HCT116 (cell line): ENCODE measurements around the gene MYO16. TPM values are rescaled to one million over a fixed set of nuclear protein-coding genes. Genes with fewer than 3 reads are reported as not detected.

ENCODE experiments used
- ATAC-seq: fragments of 200-7000 bp; cut with Tn5 transposase; 2 replicates; pipeline ENCODE4 v1.9.1; 2020; ENCODE audit warnings: mild to moderate bottlenecking, moderate library complexity
- BruUV-seq: library from RNA; stranded (reverse); fragments of 400-500 nt; replicated peaks from 2 replicates; lab custom pipeline; 2021; lab: Mats Ljungman, UMichigan
- CTCF ChIA-PET: fragments of 300-600 bp; sonication (Branson Sonifier 250); formaldehyde crosslinking; loops from one replicate; lab custom pipeline; 2021; ENCODE audit warnings: antibody characterized with exemption; lab: Charles Lee
- POLR2A ChIA-PET: fragments of 300-600, 350-600 bp; sonication (Branson Sonifier 250); formaldehyde crosslinking; loops from one replicate; lab custom pipeline; 2021; ENCODE audit warnings: antibody characterized with exemption; lab: Charles Lee
- RAD21 ChIA-PET, 2 experiments: fragments of 300-600 bp; sonication (Branson Sonifier 250); formaldehyde crosslinking; loops; one replicate each; lab custom pipeline; 2023; ENCODE audit warnings: low total read pairs in 2 of 2; ENCODE audit not compliant: uncharacterized antibody in 2 of 2, unreplicated experiment in 2 of 2, low non-redundant PET in 1 of 2; lab: Charles Lee
- DNase-seq: peaks from one replicate; pipeline ENCODE4 v3.0.0-alpha.2; 2010; ENCODE audit warnings: low read depth, low spot score
- H2AFZ ChIP-seq: fragments of 200-600 bp; shearing (Covaris generic), sonication (generic); 2 replicates; pipeline ENCODE4 v1.6.1; 2017; ENCODE audit warnings: low read depth, mixed run types, mixed read lengths, antibody characterized with exemption, low read length; ENCODE audit not compliant: poor library complexity, severe bottlenecking
- H3K27ac ChIP-seq: 2 replicates; pipeline ENCODE4 v1.5.1; 2012; ENCODE audit warnings: low read depth, low read length
- H3K27me3 ChIP-seq: fragments of 200-600 bp; sonication (generic); 2 replicates; pipeline ENCODE4 v1.6.1; 2016; ENCODE audit warnings: mixed run types, low read length, mixed read lengths; ENCODE audit not compliant: insufficient read depth
- H3K36me3 ChIP-seq, 2 experiments: fragments of 200-500 bp in 1 of 2; fragments of 200-600 bp in 1 of 2; sonication (Bioruptor generic) in 1 of 2; sonication (generic) in 1 of 2; 2 replicates each; pipeline versions ENCODE4 v1.5.1 to v1.6.1; 2014 to 2016; ENCODE audit warnings: low read length in 2 of 2, inconsistent platforms in 1 of 2, mixed read lengths in 1 of 2, mixed run types in 1 of 2; ENCODE audit not compliant: insufficient read depth in 2 of 2, control insufficient read depth in 1 of 2
- H3K4me1 ChIP-seq, 2 experiments: fragments of 200-600 bp in 1 of 2; sonication (generic) in 1 of 2; 2 replicates each; pipeline versions ENCODE4 v1.5.1 to v1.6.1; 2012 to 2017; ENCODE audit warnings: low read length in 2 of 2, inconsistent platforms in 1 of 2, mild to moderate bottlenecking in 1 of 2, mixed read lengths in 1 of 2, mixed run types in 1 of 2, moderate library complexity in 1 of 2; ENCODE audit not compliant: insufficient read depth in 2 of 2, control insufficient read depth in 1 of 2
- H3K4me2 ChIP-seq: fragments of 200-600 bp; sonication (generic); 2 replicates; pipeline ENCODE4 v1.6.1; 2017; ENCODE audit warnings: mixed run types, low read length, mixed read lengths
- H3K4me3 ChIP-seq, 2 experiments: fragments of 200-600 bp in 1 of 2; sonication (generic) in 1 of 2; replicated peaks in 1 of 2; 2 replicates each; pipeline ENCODE4 v1.5.1; 2011 to 2016; ENCODE audit warnings: low read length in 2 of 2, control low read depth in 1 of 2, low read depth in 1 of 2, mild to moderate bottlenecking in 1 of 2, mixed read lengths in 1 of 2, mixed run types in 1 of 2
- H3K79me2 ChIP-seq: fragments of 200-600 bp; sonication (generic); 2 replicates; pipeline ENCODE4 v1.6.1; 2017; ENCODE audit warnings: mild to moderate bottlenecking, mixed run types, low read length, moderate library complexity, mixed read lengths; ENCODE audit not compliant: insufficient read depth
- H3K9ac ChIP-seq: fragments of 200-600 bp; sonication (generic); 2 replicates; pipeline ENCODE4 v1.6.1; 2016; ENCODE audit warnings: low read length, mixed read lengths
- H3K9me2 ChIP-seq: fragments of 200-600 bp; sonication (generic), shearing (Covaris generic); 2 replicates; pipeline ENCODE4 v1.6.1; 2017; ENCODE audit warnings: mixed run types, mild to moderate bottlenecking, moderate library complexity; ENCODE audit not compliant: insufficient read depth
- H3K9me3 ChIP-seq, 2 experiments: fragments of 200-500 bp in 1 of 2; fragments of 200-600 bp in 1 of 2; sonication (Bioruptor generic) in 1 of 2; sonication (generic) in 1 of 2; 2 replicates each; pipeline ENCODE4 v1.6.1; 2014 to 2017; ENCODE audit warnings: low read length in 2 of 2, mixed read lengths in 2 of 2, inconsistent platforms in 1 of 2, low read depth in 1 of 2, mild to moderate bottlenecking in 1 of 2, mixed run types in 1 of 2, moderate library complexity in 1 of 2; ENCODE audit not compliant: control insufficient read depth in 1 of 2, insufficient read depth in 1 of 2
- H4K20me1 ChIP-seq: fragments of 200-600 bp; sonication (generic), shearing (Covaris generic); 2 replicates; pipeline ENCODE4 v1.6.1; 2017; ENCODE audit warnings: mixed run types, mild to moderate bottlenecking, moderate library complexity; ENCODE audit not compliant: insufficient read depth
- CBX3 ChIP-seq: IDR thresholded peaks from 2 replicates; pipeline ENCODE4 v1.6.1; 2012; ENCODE audit warnings: low read depth
- CEBPB ChIP-seq: IDR thresholded peaks from 2 replicates; pipeline ENCODE4 v1.6.1; 2012; ENCODE audit warnings: low read depth
- EGR1 ChIP-seq: IDR thresholded peaks from 2 replicates; pipeline ENCODE4 v1.6.1; 2012; ENCODE audit warnings: low read depth
- ELF1 ChIP-seq: IDR thresholded peaks from 2 replicates; pipeline ENCODE4 v1.6.1; 2012; ENCODE audit warnings: low read depth, borderline replicate concordance
- EZH2phosphoT487 ChIP-seq: fragments of 200-600 bp; IDR thresholded peaks from 2 replicates; pipeline ENCODE4 v1.6.1; 2018; ENCODE audit warnings: antibody characterized with exemption, borderline replicate concordance
- FOSL1 ChIP-seq: IDR thresholded peaks from 2 replicates; pipeline ENCODE4 v1.6.1; 2012; ENCODE audit warnings: low read depth
- JUND ChIP-seq: IDR thresholded peaks from 2 replicates; pipeline ENCODE4 v1.6.1; 2012
- MAX ChIP-seq: IDR thresholded peaks from 2 replicates; pipeline ENCODE4 v1.6.1; 2012
- POLR2A ChIP-seq: IDR thresholded peaks from 2 replicates; pipeline ENCODE4 v1.7.0; 2011; ENCODE audit warnings: borderline replicate concordance; ENCODE audit not compliant: insufficient read depth, insufficient read length; ENCODE audit errors: extremely low read depth
- POLR2AphosphoS5 ChIP-seq: IDR thresholded peaks from 2 replicates; pipeline ENCODE4 v1.6.1; 2011; ENCODE audit warnings: mild to moderate bottlenecking, low read depth, low read length, moderate library complexity
- RAD21 ChIP-seq: IDR thresholded peaks from 2 replicates; pipeline ENCODE4 v1.6.1; 2012; ENCODE audit warnings: low read depth, mild to moderate bottlenecking
- SIN3A ChIP-seq: IDR thresholded peaks from 2 replicates; pipeline ENCODE4 v1.6.1; 2012; ENCODE audit warnings: low read depth
- SRF ChIP-seq: IDR thresholded peaks from 2 replicates; pipeline ENCODE4 v1.6.1; 2012; ENCODE audit warnings: low read depth
- TCF7L2 ChIP-seq: IDR thresholded peaks from 2 replicates; pipeline ENCODE4 v1.7.0; 2011; ENCODE audit warnings: borderline replicate concordance, inconsistent platforms; ENCODE audit not compliant: insufficient read depth, insufficient read length; ENCODE audit errors: extremely low read depth
- YY1 ChIP-seq: IDR thresholded peaks from 2 replicates; pipeline ENCODE4 v1.6.1; 2011; ENCODE audit warnings: low read length, low read depth, moderate library complexity, mild to moderate bottlenecking; ENCODE audit not compliant: insufficient replicate concordance; ENCODE audit errors: extremely low read depth
- ZBTB33 ChIP-seq: IDR thresholded peaks from 2 replicates; pipeline ENCODE4 v1.6.1; 2011; ENCODE audit warnings: mild to moderate bottlenecking, low read length, moderate library complexity; ENCODE audit not compliant: insufficient replicate concordance; ENCODE audit errors: extremely low read depth
- ZNF274 ChIP-seq: fragments of 200-500 bp; sonication (Bioruptor generic); IDR thresholded peaks from 2 replicates; pipeline ENCODE4 v1.6.1; 2014; ENCODE audit warnings: mild to moderate bottlenecking, low read depth, low read length, inconsistent platforms
- intact Hi-C: fragments of 100-400 bp; cut with micrococcal nuclease; formaldehyde crosslinking; loops from 2 replicates; pipeline ENCODE4 v1.10.0; 2022
- total RNA-seq: library from RNA; stranded (reverse); gene quantifications from one replicate; pipeline ENCODE4 v1.2.1, GENCODE V29; 2021; ENCODE audit not compliant: unreplicated experiment

Gene MYO16
- total RNA-seq, 1 experiment from 2014 or later: 0.07 TPM

GRCh38 chr13:108711386-108711785 is 82.0 kb downstream of the MYO16 start:
- no peaks in the 10 kb centered on the region for H3K79me2 ChIP-seq
- CTCF ChIA-PET: no interaction called here
- no peaks in the 10 kb centered on the region for H3K4me1 ChIP-seq
- H3K27ac ChIP-seq: no peak overlapping the region
- no peak overlapping the region for H3K4me2 ChIP-seq
- H3K4me3 ChIP-seq: no peak overlapping the region
- H2AFZ ChIP-seq: no peak overlapping the region
- peaks cover 16% of the 10 kb centered on the region; the same call in 1 of the 2 replicates for H3K27me3 ChIP-seq
- TF ChIP-seq POLR2A: no peak
- no peak for TF ChIP-seq CBX3
- no peak for TF ChIP-seq MAX
- TF ChIP-seq EGR1: no peak
- TF ChIP-seq RAD21: no peak
- no peak for TF ChIP-seq ELF1
- TF ChIP-seq JUND: no peak
- TF ChIP-seq ZBTB33: no peak
- no peak for TF ChIP-seq POLR2AphosphoS5
- no peak for TF ChIP-seq SIN3A
- TF ChIP-seq, all 23 proteins: peak for 0
- DNase-seq (no peak), ATAC-seq (no peak)
- no peaks in the 10 kb centered on the region for H3K9me3 ChIP-seq
- ChIA-PET RAD21 (no interaction called here), POLR2A (no interaction called here)
- no peak overlapping the region for H3K9ac ChIP-seq
- intact Hi-C loops: no loop called here
- H3K9me2 ChIP-seq: no peaks in the 10 kb centered on the region
- BruUV-seq: no TSS peak
- no peaks in the 10 kb centered on the region for H3K36me3 ChIP-seq
- H4K20me1 ChIP-seq: no peaks in the 10 kb centered on the region

GRCh38 chr13:108725471-108725870 is 96.1 kb downstream of the MYO16 start:
- H3K9me2 ChIP-seq: no peaks in the 10 kb centered on the region
- DNase-seq: no peak
- no peak overlapping the region for H2AFZ ChIP-seq
- ChIA-PET RAD21 (no interaction called here), CTCF (no interaction called here), POLR2A (no interaction called here)
- no peaks in the 10 kb centered on the region for H3K9me3 ChIP-seq
- H3K79me2 ChIP-seq: no peaks in the 10 kb centered on the region
- no peak for ATAC-seq
- H3K27me3 ChIP-seq: no peaks in the 10 kb centered on the region
- no peak overlapping the region for H3K4me3 ChIP-seq
- intact Hi-C loops: no loop called here
- no peaks in the 10 kb centered on the region for H3K4me1 ChIP-seq
- H4K20me1 ChIP-seq: no peaks in the 10 kb centered on the region
- H3K4me2 ChIP-seq: no peak overlapping the region
- H3K27ac ChIP-seq: no peak overlapping the region
- H3K36me3 ChIP-seq: no peaks in the 10 kb centered on the region
- H3K9ac ChIP-seq: no peak overlapping the region
- no TSS peak for BruUV-seq
- TF ChIP-seq TCF7L2 (no peak), JUND (no peak), MAX (no peak), ZNF274 (no peak), SRF (no peak), ELF1 (no peak), ZBTB33 (no peak), CBX3 (no peak), SIN3A (no peak), CEBPB (no peak), YY1 (no peak), EZH2phosphoT487 (no peak), EGR1 (no peak), POLR2AphosphoS5 (no peak), FOSL1 (no peak)
